22Rv1 (cell line): ENCODE measurements around the gene CHRNA10.

Experiments used
- H3K27ac ChIP-seq: fragments of 450-650 bp; 2 replicates; pipeline ENCODE4 v1.5.1; 2017
- ZFX ChIP-seq: fragments of 450-650 bp; IDR thresholded peaks from 2 replicates; pipeline ENCODE4 v1.6.1; 2017; ENCODE audit warnings: antibody characterized with exemption, borderline replicate concordance
- TF ChIP-seq, protein P1 (sequence below): fragments of 450-650 bp; IDR thresholded peaks from 2 replicates; pipeline ENCODE4 v1.5.1; 2017; ENCODE audit warnings: mild to moderate bottlenecking

The CHRNA10 gene

DNA sequence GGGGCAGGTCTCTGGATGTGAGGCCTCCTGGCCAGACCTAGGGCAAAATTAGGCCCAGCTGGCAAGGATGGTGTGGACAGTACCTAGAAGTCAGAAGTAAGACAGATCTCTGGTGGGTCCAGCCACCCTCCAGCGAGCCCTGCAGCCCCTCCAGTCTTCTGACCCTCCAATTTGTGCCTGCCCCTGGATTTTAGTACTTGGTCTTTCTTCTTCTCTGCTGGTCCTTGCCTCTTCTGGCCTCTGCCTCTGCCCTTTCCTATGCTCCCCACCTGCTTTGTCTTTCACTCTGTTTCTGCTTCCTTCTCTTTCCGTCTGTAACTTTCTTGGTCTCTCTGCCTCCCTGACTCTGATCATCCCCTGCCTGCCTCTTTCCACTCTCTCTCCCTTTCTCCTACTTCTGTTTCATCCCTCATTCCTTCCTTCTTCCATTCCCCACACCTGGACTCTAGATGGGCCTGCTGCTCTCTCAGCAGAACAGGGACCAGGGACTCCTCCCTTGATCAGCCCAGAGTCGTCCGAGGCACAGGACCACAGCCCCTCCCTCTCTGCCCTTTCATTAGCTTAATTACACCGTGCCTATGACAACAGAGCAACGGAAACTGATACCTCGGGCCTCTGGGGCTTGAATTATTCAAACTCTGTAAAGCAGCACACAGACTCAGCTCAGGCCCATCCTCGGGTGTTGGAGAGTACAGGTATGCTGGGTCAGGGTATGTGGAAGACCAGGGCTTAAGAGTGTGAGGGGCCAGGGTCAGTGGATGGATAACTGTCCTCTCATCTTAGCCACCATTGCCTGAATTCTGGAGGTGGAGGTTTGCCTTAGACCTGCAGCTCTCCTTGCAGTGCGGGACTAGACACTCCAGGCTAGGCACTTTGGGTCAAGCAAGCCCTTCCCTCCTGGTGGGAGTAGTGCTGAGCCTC, at the start of gene CHRNA10:
Gene CHRNA10, minus strand, starts transcription at position 51 of the 921 bp plus-strand sequence. CDS start 72 bp downstream, outside the sequence.
- TF ChIP-seq ZFX: no peak
- TF ChIP-seq, protein P1, sequence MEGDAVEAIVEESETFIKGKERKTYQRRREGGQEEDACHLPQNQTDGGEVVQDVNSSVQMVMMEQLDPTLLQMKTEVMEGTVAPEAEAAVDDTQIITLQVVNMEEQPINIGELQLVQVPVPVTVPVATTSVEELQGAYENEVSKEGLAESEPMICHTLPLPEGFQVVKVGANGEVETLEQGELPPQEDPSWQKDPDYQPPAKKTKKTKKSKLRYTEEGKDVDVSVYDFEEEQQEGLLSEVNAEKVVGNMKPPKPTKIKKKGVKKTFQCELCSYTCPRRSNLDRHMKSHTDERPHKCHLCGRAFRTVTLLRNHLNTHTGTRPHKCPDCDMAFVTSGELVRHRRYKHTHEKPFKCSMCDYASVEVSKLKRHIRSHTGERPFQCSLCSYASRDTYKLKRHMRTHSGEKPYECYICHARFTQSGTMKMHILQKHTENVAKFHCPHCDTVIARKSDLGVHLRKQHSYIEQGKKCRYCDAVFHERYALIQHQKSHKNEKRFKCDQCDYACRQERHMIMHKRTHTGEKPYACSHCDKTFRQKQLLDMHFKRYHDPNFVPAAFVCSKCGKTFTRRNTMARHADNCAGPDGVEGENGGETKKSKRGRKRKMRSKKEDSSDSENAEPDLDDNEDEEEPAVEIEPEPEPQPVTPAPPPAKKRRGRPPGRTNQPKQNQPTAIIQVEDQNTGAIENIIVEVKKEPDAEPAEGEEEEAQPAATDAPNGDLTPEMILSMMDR: no peak
- H3K27ac ChIP-seq: no peak within 1 kb of the TSS

DNA sequence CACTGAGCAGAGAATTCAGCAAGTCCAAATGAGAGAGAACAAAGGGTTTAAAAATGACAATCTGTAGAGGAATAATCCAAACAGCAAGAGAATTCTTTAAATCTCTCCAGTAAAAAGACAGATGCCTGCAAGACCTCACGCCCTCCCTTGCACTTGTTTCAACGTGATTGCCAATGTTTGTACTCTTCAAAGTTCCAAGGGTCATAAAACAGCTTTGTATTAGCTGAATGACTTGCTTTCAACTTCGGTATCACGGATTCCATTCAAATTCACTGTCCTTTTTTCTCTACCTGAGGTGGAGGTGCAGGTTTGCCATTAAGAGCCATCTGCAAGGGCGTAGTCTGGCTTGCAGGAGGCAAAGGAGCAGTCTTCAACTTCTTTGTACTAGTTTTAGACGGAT, 41.1 kb upstream of the CHRNA10 start:
- TF ChIP-seq, protein P1: no peak
- TF ChIP-seq ZFX: no peak
- H3K27ac ChIP-seq: no peak overlapping the region

- TF ChIP-seq, protein P1: no peak
- no peak for TF ChIP-seq ZFX
- no peak overlapping the region for H3K27ac ChIP-seq
Observed at GRCh38 chr11:3710485-3711259, 39.5 kb upstream of the CHRNA10 start.

- no peak for TF ChIP-seq ZFX
- TF ChIP-seq, protein P1: no peak
- H3K27ac ChIP-seq: no peak overlapping the region
Observed at GRCh38 chr11:3709977-3710376, 38.8 kb upstream of the CHRNA10 start.

DNA sequence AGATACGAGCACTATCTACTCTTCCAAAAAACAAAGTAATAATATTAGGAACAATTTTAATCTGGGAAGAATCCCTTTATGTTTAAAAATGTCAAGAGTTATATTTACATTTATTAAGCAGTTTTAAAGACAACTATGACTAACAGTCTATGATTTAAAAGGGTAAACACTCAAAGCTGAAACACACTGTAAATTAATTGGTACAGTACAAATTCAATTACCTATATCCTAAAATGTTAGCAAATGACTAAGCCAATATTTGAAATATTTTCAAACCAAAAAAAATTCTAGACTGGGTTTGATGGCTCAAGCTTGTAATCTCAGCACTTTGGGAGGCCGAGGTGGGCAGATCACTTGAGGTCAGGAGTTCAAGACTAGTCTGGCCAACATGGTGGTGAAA, 36.0 kb upstream of the CHRNA10 start:
- TF ChIP-seq ZFX: no peak
- TF ChIP-seq, protein P1: no peak
- no peak overlapping the region for H3K27ac ChIP-seq

- TF ChIP-seq, protein P1: no peak
- no peak for TF ChIP-seq ZFX
- H3K27ac ChIP-seq: no peak overlapping the region
Observed at GRCh38 chr11:3703383-3703782, 32.2 kb upstream of the CHRNA10 start.
